MM.1S (cell line): Measurements from ENCODE around the gene CCNJL.

Experiments used
- CTCF ChIP-seq: fragments of 300-600 bp; sonication (generic); IDR thresholded peaks from 2 replicates; pipeline ENCODE4 v1.5.1; 2016; ENCODE audit warnings: antibody characterized with exemption, low read length, mixed read lengths
- EZH2 ChIP-seq: fragments of 300-600 bp; sonication (generic); optimal IDR thresholded peaks from 2 replicates; pipeline ENCODE3; 2017; ENCODE audit warnings: low read depth, mild to moderate bottlenecking, antibody characterized with exemption, low read length, mixed read lengths

- TF ChIP-seq EZH2 (no peak), CTCF (no peak)
Observed at GRCh38 chr5:160312134-160312959, at the start of gene CCNJL.
